ENCODE results near the gene CWH43. TPM values are rescaled to one million over a fixed set of nuclear protein-coding genes. Genes with fewer than 3 reads are reported as not detected.
A peak's percentile ranks its signal among the peaks of the same experiment; 100 is the strongest.
"Not testable (repeated sequence)": the region's sequence is repeated elsewhere in the genome, so short reads cannot be mapped to it uniquely, and the experiment has no call there.

CWH43 gene
- total RNA-seq, 1 donor from 2014 or later: not detected

DNA sequence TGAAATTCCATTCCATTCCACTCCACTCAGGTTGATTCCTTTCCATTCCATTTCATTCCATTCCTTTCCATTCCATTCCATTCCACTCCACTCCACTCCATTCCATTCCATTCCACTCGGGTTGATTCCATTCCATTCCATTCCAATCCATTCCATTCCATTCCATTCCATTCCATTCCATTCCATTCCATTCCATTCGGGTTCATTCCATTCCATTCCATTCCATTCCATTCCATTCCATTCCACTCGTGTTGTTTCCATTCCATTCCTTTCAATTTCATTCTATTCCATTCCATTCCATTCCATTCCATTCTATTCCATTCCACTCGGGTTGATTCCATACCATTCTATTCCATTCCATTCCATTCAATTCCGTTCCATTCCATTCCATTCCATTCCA, 124.5 kb downstream of the CWH43 start:
- DNase-seq (ENCODE audit: missing footprints); intact Hi-C loops (cut with DNase I): not testable (repeated sequence)
- peak; percentile 71 for ATAC-seq

Other genes with a start within 250 kb of the CWH43 start
- 36.2 TPM for gene FRYL, start 206.0 kb upstream of the CWH43 start, total RNA-seq
- 128 TPM for gene OCIAD1, start 155.2 kb upstream of the CWH43 start, total RNA-seq
- gene OCIAD2, start 79.5 kb upstream of the CWH43 start, total RNA-seq: 18.5 TPM